ENCODE measurements around the gene NGEF.

Gene NGEF

DNA sequence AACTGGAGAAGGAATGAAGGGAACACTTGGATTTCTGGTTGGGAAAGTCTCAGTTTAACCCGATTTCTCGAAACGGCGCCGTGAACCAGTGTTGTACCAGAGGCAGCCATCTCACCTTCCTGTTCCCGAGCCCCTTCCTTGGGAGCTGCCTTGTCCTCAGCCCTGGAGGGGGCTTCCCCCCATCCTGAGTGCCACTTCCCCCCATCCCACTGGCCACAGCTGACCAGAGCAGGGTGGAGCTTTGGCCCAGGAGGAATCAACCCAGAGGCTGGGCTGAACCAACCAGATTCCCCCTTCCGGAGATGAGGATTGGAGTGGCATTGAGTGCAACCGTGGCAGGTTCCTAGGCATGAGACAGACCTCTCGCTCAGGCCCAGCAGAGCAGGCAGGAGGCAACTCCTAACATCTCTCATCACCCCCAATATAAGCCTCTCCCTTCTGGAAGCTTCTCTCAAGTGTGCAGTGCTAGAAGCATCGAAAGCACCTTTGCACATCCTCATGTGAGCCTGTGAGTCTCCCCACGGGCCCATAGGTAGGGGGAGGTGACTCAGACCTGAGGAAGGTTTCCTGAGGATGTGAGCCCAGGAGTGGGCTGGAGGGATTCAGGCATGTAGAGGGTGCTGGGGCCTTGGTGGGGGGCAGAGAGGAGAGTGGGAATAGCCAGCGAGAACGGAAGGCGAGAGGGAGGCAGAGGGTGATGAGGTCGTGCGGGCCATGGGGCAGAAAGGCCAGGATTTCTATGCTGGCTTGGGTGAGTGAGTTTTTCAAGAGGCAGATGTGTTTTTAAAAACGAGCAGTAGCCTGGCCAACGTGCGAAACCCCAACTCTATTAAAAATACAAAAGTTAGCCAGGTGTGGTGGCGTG is 11.9 kb downstream of the NGEF start:
- no peak overlapping the region for H3K4me3 ChIP-seq (replicated peaks; ENCODE audit: insufficient read depth, low read length)
- DNase-seq (ENCODE audit: low read depth in 1 of 2, low spot score in 1 of 2): no peak
- no peak for TF ChIP-seq SPI1 (IDR thresholded peaks at IDR 0.05; ENCODE audit: borderline replicate concordance, low read depth)
- TF ChIP-seq, protein P1, sequence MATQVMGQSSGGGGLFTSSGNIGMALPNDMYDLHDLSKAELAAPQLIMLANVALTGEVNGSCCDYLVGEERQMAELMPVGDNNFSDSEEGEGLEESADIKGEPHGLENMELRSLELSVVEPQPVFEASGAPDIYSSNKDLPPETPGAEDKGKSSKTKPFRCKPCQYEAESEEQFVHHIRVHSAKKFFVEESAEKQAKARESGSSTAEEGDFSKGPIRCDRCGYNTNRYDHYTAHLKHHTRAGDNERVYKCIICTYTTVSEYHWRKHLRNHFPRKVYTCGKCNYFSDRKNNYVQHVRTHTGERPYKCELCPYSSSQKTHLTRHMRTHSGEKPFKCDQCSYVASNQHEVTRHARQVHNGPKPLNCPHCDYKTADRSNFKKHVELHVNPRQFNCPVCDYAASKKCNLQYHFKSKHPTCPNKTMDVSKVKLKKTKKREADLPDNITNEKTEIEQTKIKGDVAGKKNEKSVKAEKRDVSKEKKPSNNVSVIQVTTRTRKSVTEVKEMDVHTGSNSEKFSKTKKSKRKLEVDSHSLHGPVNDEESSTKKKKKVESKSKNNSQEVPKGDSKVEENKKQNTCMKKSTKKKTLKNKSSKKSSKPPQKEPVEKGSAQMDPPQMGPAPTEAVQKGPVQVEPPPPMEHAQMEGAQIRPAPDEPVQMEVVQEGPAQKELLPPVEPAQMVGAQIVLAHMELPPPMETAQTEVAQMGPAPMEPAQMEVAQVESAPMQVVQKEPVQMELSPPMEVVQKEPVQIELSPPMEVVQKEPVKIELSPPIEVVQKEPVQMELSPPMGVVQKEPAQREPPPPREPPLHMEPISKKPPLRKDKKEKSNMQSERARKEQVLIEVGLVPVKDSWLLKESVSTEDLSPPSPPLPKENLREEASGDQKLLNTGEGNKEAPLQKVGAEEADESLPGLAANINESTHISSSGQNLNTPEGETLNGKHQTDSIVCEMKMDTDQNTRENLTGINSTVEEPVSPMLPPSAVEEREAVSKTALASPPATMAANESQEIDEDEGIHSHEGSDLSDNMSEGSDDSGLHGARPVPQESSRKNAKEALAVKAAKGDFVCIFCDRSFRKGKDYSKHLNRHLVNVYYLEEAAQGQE (IDR thresholded peaks at IDR 0.05; ENCODE audit: insufficient replicate concordance, low read depth): no peak
- TF ChIP-seq CTCF (IDR thresholded peaks at IDR 0.05; ENCODE audit: insufficient read depth, low read length): no peak
- TF ChIP-seq POLR2AphosphoS5 (IDR thresholded peaks at IDR 0.05; ENCODE audit: low read depth): no peak
- no peak for TF ChIP-seq GABPA (IDR thresholded peaks at IDR 0.05; ENCODE audit: low read depth)
- no peak overlapping the region for H3K27ac ChIP-seq (replicated peaks)
- no peaks in the 10 kb centered on the region for H3K27me3 ChIP-seq (ENCODE audit: insufficient read depth, poor library complexity, severe bottlenecking)

DNA sequence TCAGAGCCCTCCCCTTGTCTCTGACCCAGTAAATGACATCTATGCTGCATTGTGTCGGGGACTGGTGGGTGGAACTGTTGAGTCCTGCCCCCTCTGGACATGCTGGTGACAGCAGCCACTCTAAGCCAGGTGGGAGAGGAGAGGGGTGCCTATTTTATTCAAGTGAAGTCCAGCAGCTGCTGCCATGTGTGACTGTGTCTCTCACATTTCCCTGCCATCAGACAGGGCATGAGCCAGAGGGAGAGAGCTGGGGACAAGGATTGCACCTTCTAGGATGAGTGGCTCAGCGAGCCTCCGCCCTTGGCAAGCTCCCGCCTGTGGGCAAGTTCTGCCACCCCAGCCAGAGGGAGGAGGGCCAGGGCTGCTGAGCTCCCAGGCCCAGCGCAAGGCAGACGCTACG is 13.7 kb downstream of the NGEF start:
- TF ChIP-seq CTCF (IDR thresholded peaks at IDR 0.05; ENCODE audit: insufficient read depth, low read length): no peak
- TF ChIP-seq, protein P1 (IDR thresholded peaks at IDR 0.05; ENCODE audit: insufficient replicate concordance, low read depth): no peak
- Histone ChIP-seq H3K27me3 (ENCODE audit: insufficient read depth, poor library complexity, severe bottlenecking) (no peaks in the 10 kb centered on the region), H3K4me3 (replicated peaks; ENCODE audit: insufficient read depth, low read length) (no peak overlapping the region), H3K27ac (replicated peaks) (no peak overlapping the region)
- no peak for DNase-seq (ENCODE audit: low read depth in 1 of 2, low spot score in 1 of 2)

DNA sequence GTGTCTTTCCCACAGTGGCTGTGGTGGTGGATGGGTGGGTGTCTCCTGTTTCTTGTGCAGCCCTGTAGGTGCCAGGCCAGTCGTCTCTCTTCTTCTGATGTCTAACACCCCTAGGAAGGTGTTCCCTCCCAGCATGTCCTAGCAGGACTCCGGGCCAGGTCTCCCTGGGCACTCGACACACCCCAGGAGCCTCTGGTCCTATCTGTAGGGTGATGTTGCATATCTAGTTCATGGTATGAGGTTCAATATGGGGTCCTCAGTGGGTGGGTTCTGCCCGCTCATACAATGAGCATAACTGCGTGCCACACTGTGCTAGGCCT is 14.4 kb downstream of the NGEF start:
- no peak for DNase-seq (ENCODE audit: low read depth in 1 of 2, low spot score in 1 of 2)
- H3K4me3 ChIP-seq (replicated peaks; ENCODE audit: insufficient read depth, low read length): no peak overlapping the region
- no peaks in the 10 kb centered on the region for H3K27me3 ChIP-seq (ENCODE audit: insufficient read depth, poor library complexity, severe bottlenecking)
- no peak for TF ChIP-seq GABPA (IDR thresholded peaks at IDR 0.05; ENCODE audit: low read depth)
- TF ChIP-seq, protein P1 (IDR thresholded peaks at IDR 0.05; ENCODE audit: insufficient replicate concordance, low read depth): no peak
- no peak for TF ChIP-seq CTCF (IDR thresholded peaks at IDR 0.05; ENCODE audit: insufficient read depth, low read length)
- no peak for TF ChIP-seq SPI1 (IDR thresholded peaks at IDR 0.05; ENCODE audit: borderline replicate concordance, low read depth)
- TF ChIP-seq POLR2AphosphoS5 (IDR thresholded peaks at IDR 0.05; ENCODE audit: low read depth): no peak
- no peak overlapping the region for H3K27ac ChIP-seq (replicated peaks)
